ENCODE data around the gene STX8. TPM values are rescaled to one million over a fixed set of nuclear protein-coding genes. Genes with fewer than 3 reads are reported as not detected.

The STX8 gene
- total RNA-seq, 1 donor from 2014 or later: 63.6 TPM

DNA sequence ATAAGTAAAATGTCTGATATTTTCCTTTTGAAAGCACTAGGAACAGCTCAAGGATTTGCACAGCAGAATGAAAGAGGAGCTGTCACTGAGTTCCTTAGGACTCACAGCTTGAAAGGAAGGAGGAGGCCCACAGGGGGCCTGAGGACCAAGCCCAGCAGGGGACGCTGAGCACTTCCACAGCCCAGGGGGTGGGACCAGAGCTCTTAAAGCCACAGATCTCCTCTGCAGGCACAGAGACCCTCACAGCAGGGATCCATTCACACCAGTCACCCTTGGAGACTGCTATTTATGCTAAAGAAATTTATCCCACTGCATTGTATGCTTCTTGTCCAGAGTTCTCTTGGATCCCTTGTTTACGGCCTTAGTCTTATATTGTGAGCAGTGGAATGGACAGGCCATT is 253.3 kb downstream of the STX8 start:
- FAIRE-seq: no peak
- no peak for DNase-seq (ENCODE audit: low spot score in 2 of 2)

DNA sequence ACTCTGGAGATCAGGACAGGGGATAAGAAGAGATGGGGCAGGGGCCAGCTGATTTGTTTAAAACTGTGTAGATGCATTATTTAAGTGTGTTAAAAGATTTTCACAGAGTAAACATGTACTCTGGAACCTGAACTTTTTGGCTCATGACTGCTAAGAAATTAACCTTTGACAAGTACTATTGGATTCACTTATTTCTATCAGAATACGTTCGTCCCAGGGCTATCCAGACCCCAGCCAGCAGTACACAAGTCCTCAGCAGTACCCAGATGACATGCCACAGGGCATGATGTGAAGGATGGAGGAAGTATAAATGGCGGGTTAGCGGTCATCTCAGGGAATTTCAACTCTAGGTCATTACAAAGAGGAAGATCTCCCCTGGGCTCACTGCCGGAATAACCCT is 253.7 kb downstream of the STX8 start:
- FAIRE-seq (no peak), DNase-seq (ENCODE audit: low spot score in 2 of 2) (no peak)

DNA sequence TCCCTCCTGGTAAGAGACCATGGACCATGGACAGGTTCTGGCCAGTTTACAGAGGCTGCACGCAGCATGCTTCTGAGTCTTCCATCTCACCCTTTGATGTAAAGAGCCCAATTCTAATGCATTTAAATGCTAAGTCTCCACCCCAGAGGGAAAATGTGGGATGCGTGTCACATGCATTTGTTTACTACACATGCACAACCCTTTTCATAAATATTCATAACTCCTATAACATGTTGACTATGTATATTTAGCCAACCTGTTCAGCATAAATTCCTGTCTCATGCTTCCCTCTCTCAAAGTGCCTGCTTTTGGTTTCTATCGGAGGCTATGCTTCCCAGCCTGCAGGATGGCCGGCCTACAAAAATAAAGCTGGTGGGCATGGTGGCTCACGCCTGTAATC is 260.3 kb downstream of the STX8 start:
- no peak for DNase-seq (ENCODE audit: low spot score in 2 of 2)

DNA sequence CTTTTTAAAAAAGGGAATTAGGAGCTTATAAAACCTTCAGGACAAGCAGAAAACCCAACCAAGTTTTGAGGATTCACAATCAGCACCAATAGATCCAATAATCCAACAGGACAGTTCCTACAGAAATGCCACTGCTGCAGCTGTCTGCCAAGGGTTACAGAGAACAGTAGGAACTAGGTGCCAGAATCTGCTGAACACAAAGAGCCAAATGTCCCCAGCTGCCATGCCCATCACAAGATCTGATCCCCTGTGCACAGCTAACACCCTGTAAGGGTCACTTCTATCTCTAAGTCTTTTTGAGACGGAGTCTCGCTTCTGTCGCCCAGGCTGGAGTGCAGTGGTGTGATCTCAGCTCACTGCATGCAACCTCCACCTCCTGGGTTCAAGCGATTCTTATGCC is 262.3 kb downstream of the STX8 start:
- DNase-seq (ENCODE audit: low spot score in 2 of 2): no peak
- no peak for FAIRE-seq

More for the DNA sequence above, 260.3 kb downstream of the STX8 start:
- FAIRE-seq: no peak

DNA sequence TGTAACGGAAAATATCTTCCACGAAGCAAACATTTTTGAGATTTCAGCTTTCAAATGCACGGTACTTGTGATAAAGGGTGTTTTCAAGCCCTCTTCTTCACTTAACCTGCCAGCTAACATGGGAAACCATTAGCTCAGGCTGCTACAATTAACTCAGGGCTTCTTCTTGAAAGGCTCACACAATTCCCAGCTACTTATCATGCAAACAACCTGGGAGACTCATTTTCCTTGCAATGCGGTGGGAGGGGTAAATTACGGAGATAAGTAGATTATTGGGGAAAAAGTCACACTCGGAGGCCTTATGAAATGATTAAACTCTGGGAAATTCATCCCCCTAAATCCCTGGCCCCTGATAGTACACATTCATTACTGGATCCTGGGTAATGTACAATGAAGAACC is 266.4 kb downstream of the STX8 start:
- DNase-seq (ENCODE audit: low spot score in 2 of 2) (no peak), FAIRE-seq (no peak)

DNA sequence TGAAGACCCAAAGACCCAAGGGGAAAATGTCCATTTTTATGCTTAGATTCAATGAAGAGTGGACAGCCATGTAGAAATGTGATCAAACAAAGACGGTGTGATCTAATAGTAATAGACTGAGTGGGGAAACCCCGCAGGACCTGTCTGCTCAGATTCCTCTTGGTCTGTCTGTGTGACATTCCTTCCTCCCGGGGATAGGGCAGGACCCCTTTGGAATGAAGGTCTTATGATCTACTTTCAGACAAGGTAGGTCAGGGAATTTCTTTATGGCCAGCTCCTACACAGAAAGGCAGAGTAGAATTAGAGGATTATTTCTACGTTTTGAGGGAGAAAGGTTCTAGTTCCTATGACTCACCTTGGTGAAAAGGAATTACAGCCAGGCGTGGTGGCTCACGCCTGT is 267.6 kb downstream of the STX8 start:
- FAIRE-seq: no peak
- DNase-seq (ENCODE audit: low spot score in 2 of 2): no peak

DNA sequence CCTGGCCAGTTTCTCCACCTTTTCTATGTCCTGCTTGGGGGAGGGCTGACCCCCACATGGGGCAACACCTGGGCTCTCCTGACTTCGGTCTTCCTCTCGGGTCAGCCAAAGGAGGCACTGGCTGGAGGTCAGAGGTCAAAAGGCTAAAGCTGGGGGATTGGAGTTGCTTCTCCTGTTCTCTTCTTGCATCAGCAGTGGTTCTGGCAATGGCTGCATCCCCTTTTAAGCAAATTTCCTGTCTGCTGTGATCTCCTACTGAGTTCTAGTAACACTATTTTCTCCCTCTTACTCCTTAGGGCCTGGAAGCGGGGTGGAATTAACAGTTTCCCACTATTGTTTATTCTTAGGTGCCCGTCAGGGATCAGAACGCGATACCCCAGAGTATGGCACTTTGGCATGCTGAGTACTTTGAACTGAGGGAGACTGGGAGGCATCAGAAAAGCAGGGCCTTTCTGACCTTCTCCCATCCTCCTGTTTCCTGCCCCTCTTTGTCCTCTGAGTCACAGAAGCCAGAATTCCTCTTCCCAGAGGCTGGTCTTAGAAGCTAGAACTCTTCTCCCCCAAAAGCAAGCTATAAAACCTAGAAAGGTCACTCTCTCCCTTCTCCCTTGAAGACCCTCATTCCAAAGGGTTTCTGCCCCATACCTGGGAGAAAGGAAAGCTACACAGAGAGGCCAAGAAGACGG is 268.2 kb downstream of the STX8 start:
- DNase-seq (ENCODE audit: low spot score in 2 of 2) (no peak), FAIRE-seq (no peak)

DNA sequence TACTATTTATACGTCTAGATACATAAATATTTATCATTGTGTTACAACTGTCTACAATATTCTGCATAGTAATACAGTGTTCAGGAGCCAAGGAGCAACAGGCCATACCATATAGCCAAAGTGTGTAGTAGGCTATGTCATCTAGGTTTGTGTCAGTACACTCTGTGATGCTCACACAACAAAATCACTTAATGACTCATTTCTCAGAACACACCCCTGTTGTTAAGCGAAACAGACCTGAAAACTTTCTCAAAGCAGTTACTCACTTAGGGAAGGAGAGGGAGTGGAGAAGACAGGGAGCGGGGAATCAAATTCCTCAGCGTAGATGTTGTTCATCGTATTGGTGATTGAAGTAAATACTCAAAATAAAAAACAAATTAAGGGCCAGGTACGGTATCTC is 269.5 kb downstream of the STX8 start:
- FAIRE-seq (no peak), DNase-seq (ENCODE audit: low spot score in 2 of 2) (no peak)

DNA sequence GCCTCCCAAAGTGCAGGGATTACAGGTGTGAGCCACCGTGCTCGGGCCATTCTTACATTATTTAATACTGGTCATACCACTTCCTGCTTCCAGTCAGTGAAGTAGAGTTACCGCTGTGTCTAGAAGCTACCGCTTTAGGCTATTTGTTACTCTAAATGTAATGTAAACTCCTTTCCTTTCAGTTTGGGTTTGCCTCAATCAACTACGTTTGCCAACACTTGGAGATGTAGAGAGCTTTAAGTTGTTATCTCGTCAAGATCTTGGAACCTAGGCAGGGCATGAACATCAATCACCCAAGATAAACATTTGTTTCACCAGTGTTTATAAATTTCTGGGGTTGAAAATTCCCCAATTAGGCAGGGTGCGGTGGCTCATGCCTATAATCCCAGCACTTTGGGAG is 275.9 kb downstream of the STX8 start:
- no peak for DNase-seq (ENCODE audit: low spot score in 2 of 2)
- FAIRE-seq: no peak

DNA sequence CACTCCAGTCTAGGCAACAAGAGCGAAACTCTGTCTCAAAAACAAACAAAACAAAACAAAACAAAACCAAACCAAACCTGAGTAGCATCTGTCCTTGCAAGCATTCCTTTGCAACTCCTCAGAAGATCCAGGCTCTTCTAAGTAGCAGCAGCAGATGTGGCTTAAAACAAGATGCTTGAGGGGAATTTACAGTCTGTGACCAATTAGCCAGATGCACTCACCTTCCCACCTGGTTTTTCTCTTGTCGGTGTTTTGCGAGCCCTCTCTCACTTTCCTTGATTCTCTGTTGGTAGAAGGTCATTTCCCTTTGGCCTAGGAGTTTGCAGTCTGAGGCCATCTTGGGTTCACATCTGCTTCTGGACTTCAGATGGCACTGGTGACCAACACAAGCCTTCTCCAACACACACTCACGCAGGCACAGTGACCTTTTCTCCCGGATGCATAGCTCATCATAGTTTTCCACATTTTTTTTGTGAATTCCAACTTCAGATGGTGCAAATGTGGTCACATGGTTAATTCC is 276.8 kb downstream of the STX8 start:
- DNase-seq (ENCODE audit: low spot score in 2 of 2) (no peak), FAIRE-seq (no peak)

DNA sequence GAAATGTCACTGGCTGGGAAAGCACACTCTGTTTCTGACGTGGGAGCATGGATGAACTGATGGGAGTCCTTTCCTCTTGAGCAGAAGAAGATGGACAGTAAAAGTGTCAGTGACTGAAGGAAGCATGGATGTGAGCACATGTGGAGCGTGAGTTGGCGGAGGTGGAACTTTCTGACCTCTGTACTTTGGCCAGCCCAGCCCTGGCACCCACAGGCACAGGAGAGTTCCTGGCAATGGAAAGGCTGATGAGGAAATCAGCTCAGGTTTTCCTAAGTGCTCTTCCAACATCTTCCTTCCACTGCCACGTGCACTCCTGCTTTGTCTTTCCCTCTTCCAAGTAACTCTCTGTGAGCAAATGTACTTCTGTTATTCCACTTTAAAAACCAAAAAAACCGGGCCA is 277.5 kb downstream of the STX8 start:
- FAIRE-seq: no peak
- no peak for DNase-seq (ENCODE audit: low spot score in 2 of 2)

DNA sequence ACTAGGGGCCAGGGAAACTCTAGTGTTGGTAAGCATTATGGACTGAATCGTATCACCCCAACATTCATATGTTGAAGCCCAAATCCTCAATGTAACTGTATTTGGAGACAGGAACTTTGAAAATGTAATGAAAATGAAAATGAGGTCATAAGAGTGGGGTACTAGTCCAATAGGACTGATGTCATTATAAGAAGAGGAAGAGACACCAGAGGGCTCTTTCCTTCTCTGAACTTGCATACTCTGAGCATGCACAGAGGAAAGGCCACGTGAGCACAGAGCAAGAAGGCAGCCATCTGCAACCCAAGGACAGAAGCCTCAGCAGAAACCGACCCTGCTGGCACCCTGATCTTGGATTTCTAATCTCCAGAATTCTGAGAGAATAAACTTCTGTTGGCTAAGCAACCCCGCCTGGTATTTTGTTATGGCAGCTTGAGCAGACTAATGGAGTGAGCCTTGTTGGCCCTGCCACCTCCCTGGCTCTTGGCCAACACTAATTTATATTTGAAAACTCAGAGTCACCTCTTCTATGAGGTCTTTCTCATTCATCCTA is 280.9 kb downstream of the STX8 start:
- DNase-seq (ENCODE audit: low spot score in 2 of 2) (no peak), FAIRE-seq (no peak)

DNA sequence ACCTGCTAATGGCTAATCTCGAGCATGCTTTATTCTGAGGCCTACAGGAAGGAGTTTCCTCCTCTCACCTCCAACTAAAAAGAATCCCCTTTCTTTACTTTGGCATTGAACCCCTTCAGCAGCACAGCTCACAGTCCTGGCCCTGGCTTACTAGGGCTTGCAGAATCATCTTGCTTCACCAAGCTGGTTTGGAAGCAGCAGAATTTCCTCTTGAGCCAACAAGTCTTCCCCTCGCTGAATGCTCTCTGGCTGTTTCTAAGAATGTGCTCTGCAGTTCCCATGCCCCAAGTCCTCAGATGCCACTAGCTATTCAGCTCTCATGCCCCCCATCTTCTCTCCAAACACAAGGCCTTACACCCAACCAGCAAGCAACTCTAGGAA is 283.1 kb downstream of the STX8 start:
- FAIRE-seq (no peak), DNase-seq (ENCODE audit: low spot score in 2 of 2) (no peak)

DNA sequence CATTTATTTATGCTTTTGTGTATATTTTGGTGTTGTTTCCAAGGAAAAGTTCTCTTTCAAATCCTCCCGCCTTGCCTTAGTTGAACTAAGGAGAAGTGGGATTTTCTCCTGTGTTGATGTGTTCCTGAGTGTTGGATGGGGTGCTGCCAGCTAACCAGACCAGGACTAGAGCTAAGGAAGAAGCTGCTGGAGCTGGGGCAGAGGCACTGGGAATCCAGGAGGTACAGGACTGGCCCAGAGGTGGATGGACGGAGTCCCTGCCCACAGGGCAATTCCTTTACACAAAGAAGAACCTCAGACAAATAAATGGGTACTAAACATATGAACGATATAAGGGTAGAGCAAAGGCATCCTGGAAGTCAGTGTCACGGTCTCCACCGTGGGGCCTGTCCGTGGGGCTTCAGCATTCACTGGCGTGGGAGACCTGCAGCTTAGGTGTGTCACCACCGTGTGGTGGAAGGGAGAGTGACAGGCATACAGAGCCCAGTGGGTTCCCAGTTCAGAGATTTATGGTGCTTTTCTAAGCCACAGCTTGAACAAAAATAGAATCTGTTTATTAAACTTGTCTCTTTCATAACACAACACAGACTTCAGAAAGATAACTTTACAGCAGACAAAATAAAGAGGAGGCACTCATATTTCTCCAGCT is 283.6 kb downstream of the STX8 start:
- DNase-seq (ENCODE audit: low spot score in 2 of 2) (peak; percentile 12 to 60), FAIRE-seq (no peak)

DNA sequence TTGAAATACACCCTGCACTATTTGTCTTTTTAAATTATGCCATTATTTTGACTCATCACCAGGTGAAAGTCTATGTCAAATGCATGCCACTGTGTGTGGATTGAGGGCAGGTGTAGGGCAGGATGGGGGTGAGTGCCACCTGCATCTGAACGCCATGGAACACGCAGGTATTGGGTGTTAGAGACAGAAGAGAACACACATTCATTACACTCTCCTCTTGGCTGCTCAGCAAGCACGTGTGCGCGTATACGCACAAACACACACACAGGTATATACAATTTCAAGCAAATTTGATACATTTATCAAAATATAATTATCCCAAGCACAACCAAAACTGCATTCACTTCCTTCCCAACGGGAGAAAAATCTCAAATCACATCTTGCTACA is 285.4 kb downstream of the STX8 start:
- FAIRE-seq (no peak), DNase-seq (ENCODE audit: low spot score in 2 of 2) (no peak)

DNA sequence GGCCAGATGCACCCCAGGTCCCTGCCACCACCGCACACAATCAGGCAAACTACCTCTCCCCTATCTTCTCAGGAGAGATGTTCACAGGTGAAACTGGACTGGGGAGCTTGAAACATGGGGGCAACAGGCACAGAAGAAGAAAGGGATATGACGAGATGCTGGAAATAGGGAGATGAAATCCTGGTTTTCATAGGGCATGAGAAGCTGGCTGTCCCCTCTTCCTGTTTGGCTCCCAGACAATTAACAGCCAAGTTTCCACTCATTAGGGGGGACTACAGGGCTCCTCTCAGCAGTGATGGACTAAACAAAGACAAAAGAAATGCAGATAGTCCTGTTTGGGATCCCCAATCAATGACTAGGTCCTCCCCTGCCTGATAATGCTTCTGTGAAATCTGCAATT is 288.3 kb downstream of the STX8 start:
- DNase-seq (ENCODE audit: low spot score in 2 of 2) (no peak), FAIRE-seq (no peak)

DNA sequence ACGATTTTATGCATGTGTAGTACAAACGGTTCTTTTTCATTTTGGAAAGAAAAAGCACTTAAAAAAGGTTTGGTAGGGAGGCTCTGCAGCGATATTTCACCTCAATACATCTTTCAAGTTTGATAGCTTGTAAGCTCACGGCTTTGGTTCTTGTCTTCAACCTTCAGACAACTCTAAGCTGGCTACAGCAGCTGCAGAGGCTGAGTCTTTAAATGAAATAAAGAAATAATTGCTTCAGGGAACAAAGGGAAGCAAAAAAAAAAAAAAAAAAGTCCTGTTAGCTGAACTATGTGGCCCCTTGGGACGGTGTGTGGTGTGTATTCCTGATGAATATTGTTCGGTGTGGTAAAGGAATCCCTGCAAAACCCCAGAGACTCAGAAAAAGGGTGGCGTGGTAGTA is 289.2 kb downstream of the STX8 start:
- FAIRE-seq: no peak
- DNase-seq (ENCODE audit: low spot score in 2 of 2): no peak

DNA sequence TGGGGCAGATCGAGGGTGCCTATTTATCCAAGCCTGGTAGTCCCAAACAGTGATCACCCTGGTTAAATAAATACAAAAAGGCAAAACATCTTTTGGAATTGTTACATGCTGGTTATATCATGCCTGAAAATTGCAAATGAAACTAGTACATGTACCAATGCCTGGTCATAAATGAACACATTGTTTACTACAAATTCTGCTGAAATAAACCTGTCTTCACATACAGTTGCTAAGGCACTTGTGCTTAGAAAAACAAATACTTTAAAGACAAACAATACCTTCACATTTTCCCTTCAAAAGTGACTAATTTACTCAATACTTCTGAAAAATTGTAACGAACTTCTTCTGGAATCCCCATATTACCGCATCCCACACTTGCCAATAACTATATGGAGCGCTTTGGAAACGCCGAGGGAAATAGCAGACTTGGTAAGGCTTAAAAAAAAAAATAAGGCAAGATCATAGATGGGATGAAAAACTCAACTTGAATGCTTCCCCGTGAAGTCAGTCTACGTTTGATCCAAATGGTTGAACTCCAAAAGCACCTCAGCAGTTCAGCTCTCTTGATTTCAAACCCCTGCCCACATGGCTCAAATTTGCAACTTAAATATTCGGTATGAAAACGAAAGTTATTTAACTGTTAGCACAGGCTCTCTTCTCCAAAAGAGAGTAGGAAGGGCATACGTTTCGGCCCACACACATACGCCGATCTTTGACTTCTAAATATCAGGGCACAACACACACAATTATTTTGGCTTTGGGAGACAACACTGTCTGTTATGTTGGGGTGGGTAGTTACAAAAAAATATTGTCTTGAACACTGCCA is 289.8 kb downstream of the STX8 start:
- DNase-seq (ENCODE audit: low spot score in 2 of 2) (no peak), FAIRE-seq (no peak)

DNA sequence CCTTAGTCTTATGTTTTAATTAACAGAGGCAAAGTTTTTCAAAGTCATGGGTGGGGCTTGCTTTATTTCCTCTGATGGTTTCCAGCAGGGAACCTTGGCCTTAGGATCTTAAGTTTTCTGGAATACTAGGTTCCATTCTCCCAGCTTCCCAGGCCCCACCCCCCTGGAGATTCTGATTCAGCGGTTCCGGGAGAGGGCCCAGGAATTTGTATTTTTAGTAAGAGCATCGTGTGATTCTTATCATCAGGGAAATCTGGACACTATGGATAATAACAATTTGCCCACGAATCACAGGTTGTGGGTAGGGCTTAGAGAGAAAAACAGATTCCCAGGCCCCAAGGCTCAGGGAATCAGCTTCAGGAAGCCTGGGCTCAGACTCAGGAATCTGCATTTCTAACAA is 290.7 kb downstream of the STX8 start:
- DNase-seq (ENCODE audit: low spot score in 2 of 2) (no peak), FAIRE-seq (no peak)

DNA sequence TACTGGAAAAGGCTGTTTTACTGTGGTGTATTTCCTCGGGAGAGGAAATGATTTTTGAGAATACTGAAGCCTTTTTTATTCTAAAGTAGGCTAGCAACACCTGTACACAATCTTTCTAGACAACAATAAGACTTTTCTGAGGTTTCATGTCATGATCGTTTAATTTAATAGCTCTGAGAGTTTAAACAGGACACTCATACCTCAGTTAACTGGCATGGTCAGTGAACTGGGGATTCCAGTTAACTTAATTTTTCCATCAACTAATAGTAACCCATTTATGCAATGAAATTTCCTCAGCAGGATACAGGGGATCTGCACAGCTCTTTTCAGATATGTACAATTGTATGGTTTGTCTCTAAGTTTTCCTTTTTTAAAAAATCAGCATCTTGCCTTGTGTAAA is 291.7 kb downstream of the STX8 start:
- DNase-seq (ENCODE audit: low spot score in 2 of 2) (no peak), FAIRE-seq (no peak)

DNA sequence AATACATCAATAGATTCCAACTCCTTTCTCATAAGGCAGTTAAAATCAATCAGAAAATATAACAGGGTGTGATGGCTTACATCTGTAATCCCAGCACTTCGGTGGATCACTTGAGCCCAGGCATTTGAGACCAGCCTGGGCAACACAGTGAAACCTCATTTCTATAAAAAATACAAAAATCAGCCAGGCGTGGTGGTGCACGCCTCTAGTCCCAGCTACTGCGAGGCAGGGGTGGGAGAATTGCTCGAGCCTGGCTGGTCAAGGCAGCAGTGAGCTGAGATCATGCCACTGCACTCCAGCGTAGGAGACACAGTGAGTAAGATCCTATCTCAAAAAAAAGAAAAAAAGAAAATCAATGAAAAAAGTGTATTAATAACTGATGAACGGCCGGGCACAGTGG is 295.7 kb downstream of the STX8 start:
- DNase-seq (ENCODE audit: low spot score in 2 of 2): no peak

More for the DNA sequence above, 295.7 kb downstream of the STX8 start:
- FAIRE-seq: no peak

Data from frontal cortex (tissue), 4 donors.